ENCODE data around the gene CDKN1B.

DNA sequence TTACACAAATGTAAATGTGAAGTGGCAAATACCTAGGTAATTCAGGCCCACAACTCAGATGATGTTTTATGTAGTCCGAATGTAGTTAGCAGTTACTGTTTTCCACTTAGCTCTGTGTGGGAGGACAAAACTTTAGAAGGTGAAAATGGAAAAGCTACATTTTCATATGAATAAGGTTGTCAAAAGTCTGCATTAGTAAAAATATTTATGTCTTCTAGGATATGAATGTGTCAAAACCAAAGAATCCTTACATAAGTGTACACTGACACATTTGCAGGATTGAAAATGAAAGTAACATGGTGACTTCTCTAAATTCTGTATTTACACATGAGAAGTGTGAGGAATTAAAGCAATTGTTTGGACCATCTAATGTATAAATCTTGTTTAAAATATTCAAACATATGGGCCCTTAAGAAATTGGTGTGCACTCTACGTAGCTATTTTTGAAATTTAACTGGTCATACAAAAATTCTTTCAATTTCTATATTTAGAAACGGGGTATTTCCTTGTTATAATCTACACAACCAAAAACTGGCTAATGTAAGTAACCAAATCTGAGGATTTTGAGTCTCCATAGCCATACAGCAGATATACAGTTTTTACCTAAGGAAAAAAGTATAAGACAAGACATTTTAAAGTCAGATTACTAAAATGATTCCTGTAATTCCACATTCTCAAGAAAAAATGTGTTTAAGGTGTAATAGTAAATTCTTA is 5.4 kb downstream of the CDKN1B start:
- TF ChIP-seq, protein P1, sequence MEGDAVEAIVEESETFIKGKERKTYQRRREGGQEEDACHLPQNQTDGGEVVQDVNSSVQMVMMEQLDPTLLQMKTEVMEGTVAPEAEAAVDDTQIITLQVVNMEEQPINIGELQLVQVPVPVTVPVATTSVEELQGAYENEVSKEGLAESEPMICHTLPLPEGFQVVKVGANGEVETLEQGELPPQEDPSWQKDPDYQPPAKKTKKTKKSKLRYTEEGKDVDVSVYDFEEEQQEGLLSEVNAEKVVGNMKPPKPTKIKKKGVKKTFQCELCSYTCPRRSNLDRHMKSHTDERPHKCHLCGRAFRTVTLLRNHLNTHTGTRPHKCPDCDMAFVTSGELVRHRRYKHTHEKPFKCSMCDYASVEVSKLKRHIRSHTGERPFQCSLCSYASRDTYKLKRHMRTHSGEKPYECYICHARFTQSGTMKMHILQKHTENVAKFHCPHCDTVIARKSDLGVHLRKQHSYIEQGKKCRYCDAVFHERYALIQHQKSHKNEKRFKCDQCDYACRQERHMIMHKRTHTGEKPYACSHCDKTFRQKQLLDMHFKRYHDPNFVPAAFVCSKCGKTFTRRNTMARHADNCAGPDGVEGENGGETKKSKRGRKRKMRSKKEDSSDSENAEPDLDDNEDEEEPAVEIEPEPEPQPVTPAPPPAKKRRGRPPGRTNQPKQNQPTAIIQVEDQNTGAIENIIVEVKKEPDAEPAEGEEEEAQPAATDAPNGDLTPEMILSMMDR (conservative IDR thresholded peaks at IDR 0.05; ENCODE audit: low read depth in 2 of 2) = no peak
- TF ChIP-seq EZH2 (IDR thresholded peaks at IDR 0.05; ENCODE audit: low read depth, unreplicated experiment) = no peak
- no peak for TF ChIP-seq EZH2phosphoT487 (IDR thresholded peaks at IDR 0.05; ENCODE audit: unreplicated experiment)
- TF ChIP-seq CREB1 (CRISPR knock-in tag; IDR thresholded peaks at IDR 0.05; ENCODE audit: low read depth) = no peak
- TF ChIP-seq POLR2AphosphoS5 (IDR thresholded peaks at IDR 0.05; ENCODE audit: low read depth) = no peak
- TF ChIP-seq, protein P2, sequence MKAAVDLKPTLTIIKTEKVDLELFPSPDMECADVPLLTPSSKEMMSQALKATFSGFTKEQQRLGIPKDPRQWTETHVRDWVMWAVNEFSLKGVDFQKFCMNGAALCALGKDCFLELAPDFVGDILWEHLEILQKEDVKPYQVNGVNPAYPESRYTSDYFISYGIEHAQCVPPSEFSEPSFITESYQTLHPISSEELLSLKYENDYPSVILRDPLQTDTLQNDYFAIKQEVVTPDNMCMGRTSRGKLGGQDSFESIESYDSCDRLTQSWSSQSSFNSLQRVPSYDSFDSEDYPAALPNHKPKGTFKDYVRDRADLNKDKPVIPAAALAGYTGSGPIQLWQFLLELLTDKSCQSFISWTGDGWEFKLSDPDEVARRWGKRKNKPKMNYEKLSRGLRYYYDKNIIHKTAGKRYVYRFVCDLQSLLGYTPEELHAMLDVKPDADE (IDR thresholded peaks at IDR 0.05) = no peak
- TF ChIP-seq JUNB (IDR thresholded peaks at IDR 0.05; ENCODE audit: unreplicated experiment) = no peak
- TF ChIP-seq, protein P3, sequence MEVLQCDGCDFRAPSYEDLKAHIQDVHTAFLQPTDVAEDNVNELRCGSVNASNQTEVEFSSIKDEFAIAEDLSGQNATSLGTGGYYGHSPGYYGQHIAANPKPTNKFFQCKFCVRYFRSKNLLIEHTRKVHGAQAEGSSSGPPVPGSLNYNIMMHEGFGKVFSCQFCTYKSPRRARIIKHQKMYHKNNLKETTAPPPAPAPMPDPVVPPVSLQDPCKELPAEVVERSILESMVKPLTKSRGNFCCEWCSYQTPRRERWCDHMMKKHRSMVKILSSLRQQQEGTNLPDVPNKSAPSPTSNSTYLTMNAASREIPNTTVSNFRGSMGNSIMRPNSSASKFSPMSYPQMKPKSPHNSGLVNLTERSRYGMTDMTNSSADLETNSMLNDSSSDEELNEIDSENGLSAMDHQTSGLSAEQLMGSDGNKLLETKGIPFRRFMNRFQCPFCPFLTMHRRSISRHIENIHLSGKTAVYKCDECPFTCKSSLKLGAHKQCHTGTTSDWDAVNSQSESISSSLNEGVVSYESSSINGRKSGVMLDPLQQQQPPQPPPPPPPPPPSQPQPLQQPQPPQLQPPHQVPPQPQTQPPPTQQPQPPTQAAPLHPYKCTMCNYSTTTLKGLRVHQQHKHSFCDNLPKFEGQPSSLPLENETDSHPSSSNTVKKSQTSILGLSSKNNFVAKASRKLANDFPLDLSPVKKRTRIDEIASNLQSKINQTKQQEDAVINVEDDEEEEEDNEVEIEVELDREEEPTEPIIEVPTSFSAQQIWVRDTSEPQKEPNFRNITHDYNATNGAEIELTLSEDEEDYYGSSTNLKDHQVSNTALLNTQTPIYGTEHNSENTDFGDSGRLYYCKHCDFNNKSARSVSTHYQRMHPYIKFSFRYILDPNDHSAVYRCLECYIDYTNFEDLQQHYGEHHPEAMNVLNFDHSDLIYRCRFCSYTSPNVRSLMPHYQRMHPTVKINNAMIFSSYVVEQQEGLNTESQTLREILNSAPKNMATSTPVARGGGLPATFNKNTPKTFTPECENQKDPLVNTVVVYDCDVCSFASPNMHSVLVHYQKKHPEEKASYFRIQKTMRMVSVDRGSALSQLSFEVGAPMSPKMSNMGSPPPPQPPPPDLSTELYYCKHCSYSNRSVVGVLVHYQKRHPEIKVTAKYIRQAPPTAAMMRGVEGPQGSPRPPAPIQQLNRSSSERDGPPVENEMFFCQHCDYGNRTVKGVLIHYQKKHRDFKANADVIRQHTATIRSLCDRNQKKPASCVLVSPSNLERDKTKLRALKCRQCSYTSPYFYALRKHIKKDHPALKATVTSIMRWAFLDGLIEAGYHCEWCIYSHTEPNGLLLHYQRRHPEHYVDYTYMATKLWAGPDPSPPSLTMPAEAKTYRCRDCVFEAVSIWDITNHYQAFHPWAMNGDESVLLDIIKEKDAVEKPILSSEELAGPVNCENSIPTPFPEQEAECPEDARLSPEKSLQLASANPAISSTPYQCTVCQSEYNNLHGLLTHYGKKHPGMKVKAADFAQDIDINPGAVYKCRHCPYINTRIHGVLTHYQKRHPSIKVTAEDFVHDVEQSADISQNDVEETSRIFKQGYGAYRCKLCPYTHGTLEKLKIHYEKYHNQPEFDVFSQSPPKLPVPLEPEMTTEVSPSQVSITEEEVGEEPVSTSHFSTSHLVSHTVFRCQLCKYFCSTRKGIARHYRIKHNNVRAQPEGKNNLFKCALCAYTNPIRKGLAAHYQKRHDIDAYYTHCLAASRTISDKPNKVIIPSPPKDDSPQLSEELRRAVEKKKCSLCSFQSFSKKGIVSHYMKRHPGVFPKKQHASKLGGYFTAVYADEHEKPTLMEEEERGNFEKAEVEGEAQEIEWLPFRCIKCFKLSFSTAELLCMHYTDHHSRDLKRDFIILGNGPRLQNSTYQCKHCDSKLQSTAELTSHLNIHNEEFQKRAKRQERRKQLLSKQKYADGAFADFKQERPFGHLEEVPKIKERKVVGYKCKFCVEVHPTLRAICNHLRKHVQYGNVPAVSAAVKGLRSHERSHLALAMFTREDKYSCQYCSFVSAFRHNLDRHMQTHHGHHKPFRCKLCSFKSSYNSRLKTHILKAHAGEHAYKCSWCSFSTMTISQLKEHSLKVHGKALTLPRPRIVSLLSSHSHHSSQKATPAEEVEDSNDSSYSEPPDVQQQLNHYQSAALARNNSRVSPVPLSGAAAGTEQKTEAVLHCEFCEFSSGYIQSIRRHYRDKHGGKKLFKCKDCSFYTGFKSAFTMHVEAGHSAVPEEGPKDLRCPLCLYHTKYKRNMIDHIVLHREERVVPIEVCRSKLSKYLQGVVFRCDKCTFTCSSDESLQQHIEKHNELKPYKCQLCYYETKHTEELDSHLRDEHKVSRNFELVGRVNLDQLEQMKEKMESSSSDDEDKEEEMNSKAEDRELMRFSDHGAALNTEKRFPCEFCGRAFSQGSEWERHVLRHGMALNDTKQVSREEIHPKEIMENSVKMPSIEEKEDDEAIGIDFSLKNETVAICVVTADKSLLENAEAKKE (CRISPR knock-in tag; IDR thresholded peaks at IDR 0.05) = no peak

Data from GM23338 (cell line).